GM21619 (cell line): ENCODE measurements around the gene NR2F1-AS1.

Experiments used
- ATAC-seq: cut with Tn5 transposase; IDR thresholded peaks from one replicate; pipeline ENCODE4 v1.9.1; 2021; ENCODE audit not compliant: unreplicated experiment

Gene NR2F1-AS1

GRCh38 chr5:93589829-93590215 is 8.8 kb upstream of the NR2F1-AS1 start:
- no peak for ATAC-seq

GRCh38 chr5:93589152-93589828 is 8.3 kb upstream of the NR2F1-AS1 start:
- ATAC-seq, result no peak

GRCh38 chr5:93588352-93589151 is 7.5 kb upstream of the NR2F1-AS1 start:
- ATAC-seq, result no peak

- no peak for ATAC-seq
These were observed 6.8 kb upstream of the NR2F1-AS1 start for GRCh38 chr5:93587597-93588351.

- no peak for ATAC-seq
These were observed 5.9 kb upstream of the NR2F1-AS1 start for GRCh38 chr5:93586736-93587596.

GRCh38 chr5:93585767-93586385 is 4.9 kb upstream of the NR2F1-AS1 start:
- ATAC-seq, result no peak

GRCh38 chr5:93585041-93585766 is 4.2 kb upstream of the NR2F1-AS1 start:
- ATAC-seq, result no peak

GRCh38 chr5:93584596-93585040 is 3.6 kb upstream of the NR2F1-AS1 start:
- ATAC-seq, result no peak

GRCh38 chr5:93583768-93584595 is 3.0 kb upstream of the NR2F1-AS1 start:
- ATAC-seq, result no peak

- ATAC-seq, result no peak
These were observed 2.4 kb upstream of the NR2F1-AS1 start for GRCh38 chr5:93583439-93583767.

GRCh38 chr5:93582677-93583438 is 1.8 kb upstream of the NR2F1-AS1 start, which contains the start of gene NR2F1:
TSS of gene NR2F1 (plus strand) at chr5:93583222. CDS start at chr5:93585024, 1,802 bp downstream.
- ATAC-seq, result no peak

GRCh38 chr5:93582167-93582462 is 1.1 kb upstream of the NR2F1-AS1 start:
- no peak for ATAC-seq

- no peak for ATAC-seq
These were observed 724 bp downstream of the NR2F1-AS1 start for GRCh38 chr5:93580063-93580926.

- ATAC-seq, result no peak
These were observed 1.3 kb downstream of the NR2F1-AS1 start for GRCh38 chr5:93579692-93580062.

- no peak for ATAC-seq
These were observed 2.0 kb downstream of the NR2F1-AS1 start for GRCh38 chr5:93578813-93579691.
